ENCODE measurements around the gene CCNY.

DNA sequence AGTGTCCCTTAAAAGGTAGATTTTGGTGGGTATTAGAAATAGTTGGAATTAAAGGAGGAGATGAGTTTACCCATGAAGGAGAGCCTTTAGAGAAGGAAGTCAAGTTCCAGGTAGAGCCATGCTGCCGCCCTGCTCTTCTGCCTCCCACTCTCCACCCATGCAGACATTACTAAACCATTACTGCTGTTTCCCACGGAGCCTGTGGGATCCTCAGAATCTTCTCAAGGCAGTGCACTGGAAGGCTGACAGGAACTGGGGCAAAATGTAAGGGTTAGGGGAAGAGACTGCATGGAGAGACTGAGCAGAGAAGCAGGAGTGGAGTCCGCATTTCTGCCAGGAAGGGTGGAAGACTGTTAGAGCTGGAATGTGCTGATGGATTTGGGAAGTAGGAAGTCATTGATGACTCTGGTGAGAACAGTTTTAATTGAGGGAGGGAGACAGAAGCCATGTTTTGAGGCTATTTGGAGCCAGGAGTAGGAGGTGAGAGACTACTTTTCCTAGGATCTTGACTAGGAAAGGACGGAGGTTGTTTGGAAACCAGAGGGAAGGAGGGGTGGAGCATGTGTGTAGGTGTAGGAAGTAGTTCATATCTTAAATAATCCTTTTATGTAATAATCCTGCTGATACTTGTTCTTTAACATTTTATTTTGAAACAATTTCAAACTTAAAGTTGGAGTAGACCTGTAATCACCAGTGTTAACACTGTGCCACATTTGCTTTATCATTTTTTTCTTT is 109.0 kb downstream of the CCNY start:
- TF ChIP-seq POLR2AphosphoS5 (IDR thresholded peaks at IDR 0.05) (no peak), CTCF (IDR thresholded peaks at IDR 0.05) (no peak)

Data from prostate gland (tissue), 2 donors.